GM18868 (cell line): Measurements from ENCODE around the gene SRD5A1.

Experiments
- ATAC-seq: cut with Tn5 transposase; IDR thresholded peaks from one replicate; pipeline ENCODE4 v1.9.1; 2021; ENCODE audit warnings: mild to moderate bottlenecking, moderate library complexity; ENCODE audit not compliant: unreplicated experiment

SRD5A1 gene

DNA sequence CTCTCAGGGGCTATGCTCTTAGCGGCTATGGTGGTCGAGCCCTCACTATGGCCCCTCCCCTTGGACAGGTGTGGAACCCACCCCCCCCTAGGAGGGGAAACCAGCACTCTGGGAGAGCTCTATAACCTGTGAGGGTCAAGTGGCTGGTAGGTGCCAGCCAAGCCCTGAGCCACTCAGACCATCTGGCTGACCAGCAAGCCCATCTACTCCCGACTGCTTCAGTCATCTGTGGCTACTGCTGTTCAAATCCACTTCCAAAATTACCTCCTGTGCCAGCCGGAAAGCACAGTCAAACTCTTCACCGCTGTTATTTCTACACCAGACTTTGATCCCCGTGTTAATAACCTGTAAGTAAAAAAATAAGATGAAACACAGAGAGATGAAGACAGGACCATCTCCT lies 28.9 kb upstream of the SRD5A1 start:
- no peak for ATAC-seq

DNA sequence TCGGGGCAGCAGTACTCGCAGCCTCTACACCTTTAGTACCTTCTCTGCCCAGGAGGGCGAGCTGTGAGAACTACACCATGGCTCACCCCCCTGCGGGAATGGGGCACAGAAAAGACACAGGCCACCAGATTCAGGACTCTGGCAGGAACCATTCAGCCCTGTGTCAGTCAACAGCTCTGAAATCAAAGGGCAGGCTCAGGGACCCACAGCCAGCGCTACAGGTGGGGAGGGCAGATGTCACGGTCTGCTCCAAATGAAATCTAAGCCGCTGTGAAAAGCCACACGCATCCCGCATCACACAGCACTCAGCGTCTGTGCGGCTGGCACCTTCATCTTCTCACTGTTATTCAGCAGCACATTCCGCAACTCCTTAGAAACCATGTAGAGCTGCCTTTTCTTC lies 28.3 kb upstream of the SRD5A1 start:
- ATAC-seq, result no peak

DNA sequence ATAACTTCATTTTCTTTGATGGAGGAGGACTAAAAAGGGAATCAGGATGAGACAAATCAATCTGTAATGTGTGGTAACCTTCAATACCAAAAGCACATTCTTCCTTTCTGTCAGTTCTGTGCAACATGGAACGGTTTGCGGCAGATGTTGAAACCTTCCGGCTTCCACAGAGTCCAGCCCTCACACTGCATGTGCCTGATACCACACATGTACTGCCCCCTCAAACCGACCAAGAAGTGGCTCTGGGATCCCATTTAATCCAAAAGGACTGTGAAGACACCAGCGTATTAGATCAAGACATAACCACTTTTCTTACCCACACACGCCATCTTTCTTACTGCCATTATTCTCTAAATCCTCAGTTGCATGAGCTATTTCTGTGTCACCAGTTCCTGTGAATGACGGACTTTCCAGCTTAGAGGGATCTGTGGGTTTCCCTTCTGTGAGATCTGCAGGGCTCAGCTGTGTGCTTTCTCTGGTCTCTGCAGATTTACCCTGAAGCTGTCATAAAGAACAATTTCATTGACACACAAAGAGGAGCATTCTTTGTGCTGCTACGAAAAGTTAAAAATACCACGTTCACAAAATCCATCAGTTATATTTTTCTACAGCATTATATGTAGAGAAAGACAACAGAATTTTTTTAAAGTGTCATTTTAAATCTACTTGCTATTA lies 26.2 kb upstream of the SRD5A1 start:
- ATAC-seq, result no peak

DNA sequence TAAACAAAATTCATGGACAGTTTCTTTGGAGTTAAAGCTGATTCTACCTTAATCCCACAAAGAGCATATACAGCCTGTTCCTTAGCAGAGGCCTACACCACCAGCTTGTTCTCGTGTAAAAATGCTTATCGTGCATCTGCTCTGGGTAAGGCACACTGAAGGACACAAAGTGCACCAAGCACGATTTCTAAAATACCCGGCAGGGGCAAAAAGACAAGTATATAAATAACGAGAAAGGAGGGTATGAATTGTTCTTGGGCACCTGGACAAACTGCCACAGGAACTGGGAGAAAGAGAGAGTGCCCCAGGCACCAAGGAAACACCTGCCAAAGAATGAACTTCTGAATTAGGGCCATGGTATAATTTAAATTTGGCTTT lies 25.7 kb upstream of the SRD5A1 start:
- no peak for ATAC-seq

DNA sequence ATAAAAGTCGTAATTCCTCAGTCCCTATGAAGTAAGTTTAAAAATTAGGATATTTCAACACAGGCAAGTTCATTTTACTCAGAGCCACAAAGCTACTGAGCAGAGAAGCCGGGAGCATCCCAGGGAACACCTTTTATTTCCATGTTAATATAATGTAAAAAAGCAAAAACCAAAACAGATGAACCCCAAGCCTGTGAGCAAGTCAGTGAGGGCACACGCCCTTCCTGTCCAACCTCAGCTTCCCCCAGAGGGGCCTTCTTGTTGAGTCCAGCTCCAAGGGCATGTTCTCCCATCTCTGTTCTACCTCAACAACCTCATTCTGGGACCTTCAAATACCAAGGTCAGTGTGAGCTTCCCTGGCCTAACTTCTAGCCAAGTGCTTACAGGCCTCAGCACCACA lies 25.2 kb upstream of the SRD5A1 start:
- no peak for ATAC-seq

DNA sequence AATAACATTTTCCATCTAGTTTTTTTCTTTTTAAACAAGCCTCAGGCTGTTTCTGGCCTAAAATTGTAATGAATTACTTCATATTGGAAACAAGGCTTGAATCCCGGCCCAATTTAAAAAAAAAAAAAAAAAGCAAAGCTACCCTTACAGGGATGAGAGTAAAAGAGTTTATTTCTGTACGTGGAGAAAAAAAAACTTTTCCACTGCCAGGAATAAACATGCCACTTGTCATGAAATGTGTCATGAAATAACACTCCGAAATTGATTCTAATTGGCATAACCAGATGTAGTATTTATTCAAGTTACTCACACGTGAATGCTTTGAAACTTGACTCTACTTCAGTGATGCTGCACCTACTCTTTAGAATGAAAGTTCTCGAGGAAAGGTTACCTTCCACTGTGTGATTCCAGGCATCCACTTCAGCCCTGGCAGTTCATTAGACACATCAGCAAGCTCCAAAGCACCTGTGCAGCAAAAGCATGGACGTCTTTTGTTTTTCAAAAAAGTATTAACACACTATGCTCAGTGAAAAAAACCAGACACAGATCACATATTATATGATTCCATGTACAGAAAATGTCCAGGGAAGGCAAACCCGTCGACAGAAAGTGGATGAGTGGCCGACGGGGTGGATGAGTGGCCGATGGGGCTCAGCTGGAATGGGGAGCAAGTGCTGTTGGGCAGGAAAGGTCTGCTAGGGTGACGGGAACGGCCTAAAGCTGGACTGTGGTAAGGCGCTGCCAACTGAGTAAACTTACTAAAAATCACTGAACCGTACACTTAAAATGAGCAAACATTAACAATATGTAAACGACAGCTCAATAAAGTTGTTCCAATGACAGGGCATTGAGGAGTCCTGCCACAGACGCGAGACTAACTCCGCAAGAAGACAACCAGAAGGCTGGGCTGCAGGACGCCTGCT lies 21.6 kb upstream of the SRD5A1 start:
- ATAC-seq, result no peak

DNA sequence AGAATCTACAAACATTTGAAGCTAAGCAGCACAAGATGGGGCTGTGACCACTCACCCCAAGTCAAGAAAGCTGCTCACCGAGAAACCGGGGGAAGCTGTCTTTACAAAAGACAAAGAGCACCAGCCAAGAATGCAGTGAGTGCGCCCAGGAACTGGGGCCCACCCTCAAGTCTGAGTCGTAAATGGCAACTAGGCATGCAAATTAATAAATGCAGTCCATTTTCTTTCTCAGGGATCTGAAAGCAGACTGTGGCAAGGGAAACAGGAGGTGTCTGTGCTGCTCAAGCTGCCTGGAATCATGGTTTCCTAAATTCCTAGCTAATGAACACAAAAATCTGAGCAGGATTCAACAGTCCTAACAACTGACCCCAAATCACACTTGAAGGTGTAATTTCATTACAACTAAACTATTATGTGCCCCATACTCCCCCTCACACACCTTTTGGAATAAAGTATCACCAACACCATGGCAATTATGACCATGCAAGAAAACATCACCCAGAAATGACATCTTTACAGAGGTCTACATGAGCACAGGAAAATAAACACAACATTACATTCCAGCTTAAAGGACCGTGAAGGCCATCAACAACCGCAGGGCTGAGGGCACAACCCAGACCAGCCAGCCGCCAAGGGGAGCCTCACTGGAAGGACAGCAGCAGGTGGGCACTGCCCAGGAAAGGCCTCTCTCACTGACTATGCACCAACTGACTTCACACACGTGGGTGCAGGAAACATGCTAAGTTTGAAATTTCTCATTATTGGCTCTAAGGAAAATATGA lies 18.0 kb upstream of the SRD5A1 start:
- no peak for ATAC-seq

DNA sequence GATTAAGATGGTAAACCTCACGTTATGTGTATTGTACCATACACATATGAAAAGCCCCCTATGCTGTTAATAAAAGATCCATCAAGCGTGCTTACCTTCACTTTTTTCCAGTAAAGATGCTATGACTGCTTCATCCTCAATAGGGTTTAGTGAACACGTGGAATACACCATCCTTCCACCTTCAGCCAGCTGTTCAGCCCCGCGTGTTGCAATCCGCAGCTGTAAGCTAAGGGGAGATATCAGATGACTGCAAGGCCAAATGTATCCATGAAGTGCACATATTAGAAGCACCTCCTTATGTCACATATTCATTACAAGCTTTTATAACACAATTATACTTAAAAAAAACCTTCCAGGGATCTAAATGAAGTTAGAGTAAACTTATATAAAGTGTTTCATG lies 16.6 kb upstream of the SRD5A1 start:
- ATAC-seq, result no peak

DNA sequence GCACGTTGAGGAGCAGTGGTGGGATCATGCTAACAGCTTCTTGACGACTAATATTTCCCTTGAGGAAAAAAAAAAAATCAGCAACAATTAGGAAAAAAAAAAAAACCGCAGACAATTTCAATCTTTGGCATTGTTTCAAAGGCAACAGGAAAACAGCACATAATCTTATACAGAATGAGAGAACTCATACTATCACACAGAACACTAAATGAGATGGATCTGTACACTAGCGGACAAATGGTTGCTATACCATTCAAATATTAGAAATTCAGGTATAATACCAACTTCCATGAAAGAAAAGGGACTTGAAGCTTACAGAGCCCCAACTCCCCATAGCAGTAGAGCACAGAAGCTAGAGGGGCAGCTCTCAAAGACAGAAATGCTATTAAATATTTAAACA lies 10.0 kb upstream of the SRD5A1 start:
- ATAC-seq, result no peak

DNA sequence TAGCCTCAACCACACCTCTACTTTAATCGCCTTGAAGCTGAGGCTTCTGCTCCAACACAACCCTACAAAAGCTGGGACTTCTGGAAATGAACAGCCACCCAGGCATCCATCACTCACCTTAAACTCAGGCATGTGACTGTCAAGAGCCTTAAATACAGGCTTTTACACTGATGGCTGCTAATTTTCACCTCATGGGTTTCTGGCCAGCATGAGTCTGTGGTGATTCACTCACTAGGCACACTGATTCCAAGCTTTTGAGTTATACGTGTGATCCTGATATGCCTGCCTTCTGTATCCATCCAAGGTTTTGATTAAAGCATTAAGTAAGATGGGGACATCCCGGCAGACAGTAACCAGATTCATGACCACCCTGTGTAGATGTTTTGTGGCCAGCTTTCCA lies 9.3 kb upstream of the SRD5A1 start:
- no peak for ATAC-seq

DNA sequence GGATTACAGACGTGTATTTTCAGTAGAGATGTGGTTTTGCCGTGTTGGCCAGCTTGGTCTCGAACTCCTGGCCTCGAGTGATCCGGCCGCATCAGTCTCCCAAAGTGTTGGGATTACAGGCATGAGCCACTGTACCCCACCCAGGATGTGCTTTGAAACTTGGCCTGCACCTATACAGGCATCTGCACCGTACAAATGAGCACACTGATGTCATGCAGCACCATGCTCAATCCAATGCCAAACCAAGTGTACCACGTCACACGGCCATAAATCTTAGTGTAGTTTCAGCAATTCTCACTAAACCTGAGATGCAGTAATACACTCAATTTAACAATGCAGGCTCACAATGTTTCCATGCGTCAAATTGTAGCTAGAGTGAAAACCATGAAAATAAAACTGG lies 6.7 kb upstream of the SRD5A1 start:
- no peak for ATAC-seq

DNA sequence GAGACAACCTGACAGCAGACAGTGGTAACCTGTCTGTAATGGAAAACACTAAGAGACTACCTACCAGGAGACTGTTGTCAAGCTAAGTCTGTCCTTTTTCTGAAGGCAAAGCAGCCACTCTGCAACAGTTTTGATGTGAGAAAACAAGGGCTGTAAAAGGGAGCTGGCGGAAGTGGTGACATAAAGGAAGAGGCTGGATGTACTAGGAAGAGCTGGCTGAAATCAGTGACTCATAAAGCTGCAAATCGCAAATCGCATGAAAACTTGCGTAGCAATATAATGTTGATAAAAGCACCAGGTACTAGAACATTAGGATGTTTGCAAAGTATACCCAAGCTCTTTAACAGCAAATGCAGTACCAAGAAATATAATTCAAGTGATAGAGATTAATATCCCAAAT lies 1.8 kb upstream of the SRD5A1 start:
- ATAC-seq, result no peak

DNA sequence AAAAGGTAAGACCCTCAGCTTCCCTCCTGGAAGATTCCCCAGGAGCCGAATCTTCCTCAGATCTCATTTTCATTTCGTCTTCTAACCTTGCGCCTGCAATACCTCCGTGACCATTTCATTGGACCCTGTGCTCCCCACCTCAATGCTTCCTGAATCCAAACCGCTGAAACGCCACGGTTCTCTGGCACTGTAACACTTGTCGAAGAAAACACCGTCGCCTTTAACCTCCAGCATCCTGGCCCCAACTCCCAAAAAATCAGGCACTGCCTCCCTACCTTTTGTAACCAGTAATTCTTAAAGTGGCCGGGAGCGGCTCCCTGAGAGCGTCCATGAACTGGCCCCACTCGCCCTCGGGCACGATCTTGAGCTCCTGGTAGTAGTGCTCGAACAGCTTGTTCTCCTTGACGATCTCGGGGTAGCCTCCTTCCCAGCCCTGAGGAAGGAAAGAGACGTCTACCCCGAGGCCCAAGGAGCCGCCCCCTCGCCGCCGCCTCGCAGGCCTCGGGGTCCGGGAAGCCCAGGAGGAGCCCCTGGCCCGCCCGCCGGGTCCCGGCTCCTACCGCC lies 834 bp upstream of the SRD5A1 start:
- peak; percentile 11 for ATAC-seq

DNA sequence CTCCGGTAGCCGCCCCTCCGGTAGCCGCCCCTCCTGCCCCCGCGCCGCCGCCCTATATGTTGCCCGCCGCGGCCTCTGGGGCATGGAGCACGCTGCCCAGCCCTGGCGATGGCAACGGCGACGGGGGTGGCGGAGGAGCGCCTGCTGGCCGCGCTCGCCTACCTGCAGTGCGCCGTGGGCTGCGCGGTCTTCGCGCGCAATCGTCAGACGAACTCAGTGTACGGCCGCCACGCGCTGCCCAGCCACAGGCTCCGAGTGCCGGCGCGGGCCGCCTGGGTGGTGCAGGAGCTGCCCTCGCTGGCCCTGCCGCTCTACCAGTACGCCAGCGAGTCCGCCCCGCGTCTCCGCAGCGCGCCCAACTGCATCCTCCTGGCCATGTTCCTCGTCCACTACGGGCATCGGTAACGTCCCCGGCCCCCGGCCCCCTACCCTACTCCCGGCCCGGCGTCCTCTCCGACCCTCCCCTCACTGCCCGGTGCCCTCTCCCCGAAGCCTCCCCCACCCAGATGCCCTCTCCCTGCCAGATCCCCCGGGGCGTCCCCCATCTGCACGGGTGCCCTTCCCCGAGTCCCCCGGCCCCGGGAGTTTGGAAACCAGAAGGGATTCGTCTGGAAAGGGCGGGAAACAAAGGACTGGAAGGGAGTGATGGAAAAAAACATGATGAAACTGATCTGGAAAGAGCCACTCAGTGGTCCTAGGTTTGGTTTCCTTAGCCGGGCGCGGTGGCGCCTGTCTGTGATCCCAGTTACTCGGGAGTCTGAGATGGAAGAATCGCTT lies 417 bp downstream of the SRD5A1 start:
- peak; percentile 55 for ATAC-seq

DNA sequence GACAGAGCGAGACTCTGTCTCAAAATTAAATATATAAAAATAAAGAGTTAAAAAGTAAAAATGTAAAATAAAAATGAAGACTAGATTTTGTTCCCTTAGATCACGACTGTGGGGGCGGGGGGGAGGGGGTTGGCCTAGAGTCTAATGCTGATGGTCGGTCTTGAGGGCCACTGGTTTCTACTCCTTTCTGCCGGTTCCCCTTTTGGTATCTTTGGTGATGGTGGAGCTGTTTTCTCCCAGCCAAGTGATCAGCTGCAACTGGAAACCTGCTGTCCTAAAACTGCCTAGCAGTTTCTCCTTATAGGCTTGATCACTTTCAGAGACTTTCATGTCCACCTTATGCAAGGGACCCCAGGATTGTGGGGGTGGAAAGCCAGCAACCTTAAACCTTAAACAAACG lies 1.1 kb downstream of the SRD5A1 start:
- ATAC-seq, result no peak

DNA sequence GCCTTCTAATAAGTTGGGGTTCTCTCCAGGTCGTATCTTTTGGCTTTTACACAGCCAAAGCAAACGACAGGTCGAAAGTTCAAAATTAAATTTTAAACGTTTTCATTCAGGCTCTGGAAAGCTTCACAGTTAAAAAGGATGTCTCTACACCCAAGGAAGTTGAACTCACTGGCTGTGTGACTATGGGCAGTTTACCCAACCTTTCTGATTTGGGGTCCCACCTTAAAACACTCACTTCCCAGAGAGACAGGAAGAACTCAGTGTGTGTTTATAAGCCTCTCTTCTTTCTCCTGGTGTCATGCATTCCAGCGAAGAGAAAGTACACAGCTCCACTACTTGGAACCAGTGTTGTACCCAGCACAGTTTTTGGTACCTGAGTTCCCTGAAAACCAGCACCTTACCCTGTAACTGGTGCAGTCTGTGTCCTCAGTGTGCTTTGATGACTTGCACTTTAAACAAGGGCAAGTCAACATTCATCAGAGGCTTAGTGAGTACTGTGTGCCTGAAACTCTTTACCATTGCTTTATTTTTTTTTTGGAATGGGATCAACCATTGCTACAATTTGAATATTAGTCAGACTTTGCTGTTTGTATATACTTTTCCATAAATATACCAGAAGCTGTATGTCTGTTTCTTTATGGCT lies 1.7 kb downstream of the SRD5A1 start:
- no peak for ATAC-seq

DNA sequence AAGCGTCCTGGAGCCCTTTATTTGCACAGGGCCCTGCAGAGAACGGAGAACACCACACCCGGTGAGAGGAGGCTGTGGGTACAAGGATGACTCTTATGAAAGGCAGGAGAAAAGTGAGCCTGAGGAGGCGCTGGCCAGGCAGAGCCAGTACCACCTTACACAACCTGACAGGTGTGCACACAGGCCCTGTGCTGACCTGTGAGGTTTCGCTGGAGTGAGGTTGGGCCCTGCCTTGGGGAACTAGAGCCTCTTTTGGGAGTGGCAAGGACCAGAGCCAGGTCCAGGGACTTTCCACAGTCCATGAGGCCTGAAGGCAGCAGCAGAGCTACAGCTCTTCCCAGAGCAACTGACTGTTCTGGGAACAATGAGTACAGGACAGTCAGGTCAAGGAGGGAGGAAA lies 3.1 kb downstream of the SRD5A1 start:
- ATAC-seq, result no peak

DNA sequence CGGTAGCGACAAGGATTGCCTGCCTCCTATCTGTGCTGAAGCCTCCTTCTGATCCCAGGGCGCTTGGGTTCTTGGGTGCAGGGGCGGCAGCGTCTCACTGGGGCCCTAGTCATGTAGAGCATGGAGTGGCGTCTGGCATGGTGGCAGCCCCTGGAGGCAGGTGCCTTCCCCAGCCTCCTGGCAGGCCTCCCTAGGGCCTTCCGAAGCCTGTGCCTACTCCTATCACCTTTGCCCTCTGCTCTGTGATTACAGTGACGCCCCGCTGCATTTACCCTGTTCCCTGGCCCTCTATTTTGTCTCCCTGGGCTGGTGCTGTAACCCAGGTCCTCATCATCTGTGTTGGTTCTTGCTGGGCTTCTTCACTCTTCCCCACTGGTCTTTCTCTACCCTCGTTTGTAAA lies 3.8 kb downstream of the SRD5A1 start:
- no peak for ATAC-seq

DNA sequence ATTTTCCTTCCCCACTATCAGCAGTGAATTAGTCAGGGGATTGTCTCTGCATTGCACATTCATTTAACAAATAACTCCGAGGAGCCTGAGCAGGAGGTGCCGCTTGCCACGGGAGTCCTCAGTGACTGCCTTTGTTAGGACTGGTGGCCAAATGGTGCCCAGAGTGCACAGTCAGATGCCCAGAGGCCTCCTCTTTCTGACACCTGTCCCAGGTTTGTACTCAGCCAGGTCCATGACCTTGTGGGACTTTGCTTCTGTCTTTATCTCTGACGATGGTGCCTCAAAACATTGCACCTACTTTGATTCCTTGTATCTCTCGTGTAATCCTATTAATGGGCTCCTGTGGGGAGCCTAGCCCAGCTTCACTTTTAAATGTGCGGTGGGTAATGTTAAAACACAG lies 4.3 kb downstream of the SRD5A1 start:
- no peak for ATAC-seq

DNA sequence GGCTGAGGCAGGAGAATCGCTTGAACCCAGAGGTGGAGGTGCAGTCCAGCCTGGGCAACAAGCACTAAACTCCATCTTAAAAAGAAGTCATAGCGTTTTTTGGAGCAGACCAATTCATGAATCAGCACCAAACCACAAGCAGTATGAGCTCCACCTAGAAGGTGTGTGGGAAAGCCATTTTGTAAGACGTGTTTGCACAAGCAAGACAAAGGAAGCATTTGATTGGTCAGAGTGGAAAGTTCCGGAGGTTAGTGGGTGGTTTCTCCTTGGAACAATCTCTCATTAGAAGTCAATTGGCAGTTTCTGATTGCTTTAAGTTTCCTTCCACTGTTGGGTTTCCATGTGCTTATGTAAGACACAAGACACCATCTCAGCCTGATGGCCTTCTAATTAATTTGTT lies 5.0 kb downstream of the SRD5A1 start:
- no peak for ATAC-seq
